Measurements from ENCODE around the gene TNN.

The TNN gene

DNA sequence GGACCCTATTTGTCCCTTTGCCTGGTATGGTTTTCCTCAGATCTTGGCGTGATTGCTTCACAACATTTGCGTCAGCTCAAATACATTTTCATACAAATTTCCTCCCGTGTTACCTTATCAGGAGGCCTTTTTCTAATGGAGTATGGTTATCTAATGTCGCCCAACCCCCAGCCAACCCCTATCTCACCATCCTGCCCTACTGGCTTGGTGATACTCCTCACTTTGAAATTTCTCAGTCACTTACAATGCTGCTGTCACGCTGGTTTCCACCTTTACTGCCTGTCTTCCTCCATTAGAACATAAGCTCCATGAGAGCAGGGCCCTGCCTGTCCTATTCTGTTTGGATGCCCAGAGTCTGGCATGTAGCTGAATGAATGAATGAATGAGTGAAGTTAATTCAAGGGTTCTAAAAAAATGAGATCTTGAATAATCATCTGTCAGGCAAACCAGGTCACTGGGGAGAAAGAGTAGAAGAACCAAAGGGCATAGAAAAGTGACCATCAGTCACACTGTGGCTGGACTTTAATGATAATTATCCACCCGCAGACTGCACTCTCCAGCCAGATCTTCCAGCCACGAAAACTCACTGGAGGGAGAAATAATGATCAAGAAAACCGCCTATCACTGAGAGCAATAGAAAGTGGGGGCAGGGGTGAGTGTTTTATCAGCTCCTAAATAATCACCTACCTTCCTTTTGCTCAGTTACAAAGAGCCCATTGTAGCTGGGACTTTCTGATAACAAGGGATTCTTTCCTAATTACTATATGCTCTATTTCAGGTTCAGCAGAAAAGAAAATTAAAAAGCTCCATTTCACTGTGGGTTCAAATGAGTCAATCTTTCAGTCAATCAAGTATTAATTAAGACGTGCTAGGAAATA, 103.6 kb downstream of the TNN start:
- 92% methylated on average over 5 of the region's 9 CpGs for WGBS
- no peak overlapping the region for H3K4ac ChIP-seq (ENCODE audit: low read depth in 1 of 2, low read length in 2 of 2)
- H3K79me1 ChIP-seq (replicated peaks; ENCODE audit: low read length, poor library complexity, severe bottlenecking) = no peaks in the 10 kb centered on the region
- H3K27ac ChIP-seq (ENCODE audit: low read length, poor library complexity, severe bottlenecking) = no peak overlapping the region
- DNase-seq = no peak
- no peak overlapping the region for H4K8ac ChIP-seq (ENCODE audit: low read length)
- no peak overlapping the region for H3K14ac ChIP-seq (ENCODE audit: low read length in 2 of 2)
- H3K36me3 ChIP-seq (ENCODE audit: control insufficient read depth in 1 of 2, insufficient read depth in 2 of 2, low read depth in 1 of 2, low read length in 2 of 2) = no peaks in the 10 kb centered on the region
- peaks cover 0 to 9% of the 10 kb centered on the region in 2 experiments for H3K27me3 ChIP-seq (ENCODE audit: control insufficient read depth in 1 of 2, insufficient read depth in 1 of 2, low read length in 2 of 2)
- H2BK5ac ChIP-seq (ENCODE audit: low read depth, low read length, poor library complexity, severe bottlenecking) = no peak overlapping the region
- H2AK5ac ChIP-seq (ENCODE audit: low read length, severe bottlenecking) = no peak overlapping the region
- no peak overlapping the region for H3K4me2 ChIP-seq (ENCODE audit: low read length, poor library complexity, severe bottlenecking)
- H2BK15ac ChIP-seq (ENCODE audit: low read depth, poor library complexity, severe bottlenecking) = no peak overlapping the region
- no peaks in the 10 kb centered on the region for H3K4me1 ChIP-seq (ENCODE audit: control insufficient read depth, insufficient read depth, low read depth, low read length)
- no peak overlapping the region for H2BK12ac ChIP-seq (ENCODE audit: low read length in 2 of 2)
- no peak overlapping the region for H4K91ac ChIP-seq (ENCODE audit: low read length)
- no peak overlapping the region for H3K23ac ChIP-seq (ENCODE audit: low read length in 2 of 2)
- H3K4me3 ChIP-seq (ENCODE audit: insufficient read depth in 1 of 2, low read depth in 1 of 2, low read length in 2 of 2) = no peak overlapping the region
- no peaks in the 10 kb centered on the region for H3K9me3 ChIP-seq (ENCODE audit: control insufficient read depth, low read length)
- H2AFZ ChIP-seq (ENCODE audit: low read depth, low read length) = no peak overlapping the region
- H3K9ac ChIP-seq (ENCODE audit: low read length) = no peak overlapping the region
- H3K18ac ChIP-seq (ENCODE audit: low read depth in 1 of 2, low read length in 2 of 2) = no peak overlapping the region
- no peak overlapping the region for H2BK120ac ChIP-seq (ENCODE audit: low read depth, low read length)

- Histone ChIP-seq H3K4me2 (ENCODE audit: low read length, poor library complexity, severe bottlenecking) (no peak overlapping the region), H4K91ac (ENCODE audit: low read length) (no peak overlapping the region), H3K4me3 (ENCODE audit: insufficient read depth in 1 of 2, low read depth in 1 of 2, low read length in 2 of 2) (no peak overlapping the region), H2BK5ac (ENCODE audit: low read depth, low read length, poor library complexity, severe bottlenecking) (no peak overlapping the region), H4K8ac (ENCODE audit: low read length) (no peak overlapping the region), H3K4ac (ENCODE audit: low read depth in 1 of 2, low read length in 2 of 2) (no peak overlapping the region), H2AFZ (ENCODE audit: low read depth, low read length) (no peak overlapping the region), H3K79me1 (replicated peaks; ENCODE audit: low read length, poor library complexity, severe bottlenecking) (no peaks in the 10 kb centered on the region), H2BK120ac (ENCODE audit: low read depth, low read length) (no peak overlapping the region), H2AK5ac (ENCODE audit: low read length, severe bottlenecking) (no peak overlapping the region), H3K14ac (ENCODE audit: low read length in 2 of 2) (no peak overlapping the region), H3K27me3 (ENCODE audit: control insufficient read depth in 1 of 2, insufficient read depth in 1 of 2, low read length in 2 of 2) (peaks cover 0 to under 1% of the 10 kb centered on the region in 2 experiments), H3K9me3 (ENCODE audit: control insufficient read depth, low read length) (no peaks in the 10 kb centered on the region), H3K23ac (ENCODE audit: low read length in 2 of 2) (no peak overlapping the region), H2BK12ac (ENCODE audit: low read length in 2 of 2) (no peak overlapping the region), H3K9ac (ENCODE audit: low read length) (no peak overlapping the region), H3K4me1 (ENCODE audit: control insufficient read depth, insufficient read depth, low read depth, low read length) (no peaks in the 10 kb centered on the region), H2BK15ac (ENCODE audit: low read depth, poor library complexity, severe bottlenecking) (no peak overlapping the region), H3K36me3 (ENCODE audit: control insufficient read depth in 1 of 2, insufficient read depth in 2 of 2, low read depth in 1 of 2, low read length in 2 of 2) (no peaks in the 10 kb centered on the region), H3K18ac (ENCODE audit: low read depth in 1 of 2, low read length in 2 of 2) (no peak overlapping the region), H3K27ac (ENCODE audit: low read length, poor library complexity, severe bottlenecking) (no peak overlapping the region)
- WGBS = 95% methylated on average over 3 of the region's 3 CpGs
- no peak for DNase-seq
Measured at GRCh38 chr1:175172503-175172902, 104.9 kb downstream of the TNN start.

- H2BK12ac ChIP-seq (ENCODE audit: low read length in 2 of 2) = no peak overlapping the region
- no peak overlapping the region for H2BK5ac ChIP-seq (ENCODE audit: low read depth, low read length, poor library complexity, severe bottlenecking)
- no peak overlapping the region for H2BK120ac ChIP-seq (ENCODE audit: low read depth, low read length)
- no peak overlapping the region for H4K8ac ChIP-seq (ENCODE audit: low read length)
- H3K27ac ChIP-seq (ENCODE audit: low read length, poor library complexity, severe bottlenecking) = no peak overlapping the region
- 90% methylated on average over 7 of the region's 7 CpGs for WGBS
- no peaks in the 10 kb centered on the region for H3K36me3 ChIP-seq (ENCODE audit: control insufficient read depth in 1 of 2, insufficient read depth in 2 of 2, low read depth in 1 of 2, low read length in 2 of 2)
- H3K14ac ChIP-seq (ENCODE audit: low read length in 2 of 2) = no peak overlapping the region
- H2AFZ ChIP-seq (ENCODE audit: low read depth, low read length) = no peak overlapping the region
- H3K9me3 ChIP-seq (ENCODE audit: control insufficient read depth, low read length) = no peaks in the 10 kb centered on the region
- H3K4me2 ChIP-seq (ENCODE audit: low read length, poor library complexity, severe bottlenecking) = no peak overlapping the region
- DNase-seq = no peak
- no peak overlapping the region for H3K9ac ChIP-seq (ENCODE audit: low read length)
- H3K4me3 ChIP-seq (ENCODE audit: insufficient read depth in 1 of 2, low read depth in 1 of 2, low read length in 2 of 2) = no peak overlapping the region
- no peak overlapping the region for H3K23ac ChIP-seq (ENCODE audit: low read length in 2 of 2)
- no peak overlapping the region for H3K18ac ChIP-seq (ENCODE audit: low read depth in 1 of 2, low read length in 2 of 2)
- no peaks in the 10 kb centered on the region for H3K27me3 ChIP-seq (ENCODE audit: control insufficient read depth in 1 of 2, insufficient read depth in 1 of 2, low read length in 2 of 2)
- no peaks in the 10 kb centered on the region for H3K79me1 ChIP-seq (replicated peaks; ENCODE audit: low read length, poor library complexity, severe bottlenecking)
- no peak overlapping the region for H2BK15ac ChIP-seq (ENCODE audit: low read depth, poor library complexity, severe bottlenecking)
- H3K4ac ChIP-seq (ENCODE audit: low read depth in 1 of 2, low read length in 2 of 2) = no peak overlapping the region
- H2AK5ac ChIP-seq (ENCODE audit: low read length, severe bottlenecking) = no peak overlapping the region
- H3K4me1 ChIP-seq (ENCODE audit: control insufficient read depth, insufficient read depth, low read depth, low read length) = no peaks in the 10 kb centered on the region
- H4K91ac ChIP-seq (ENCODE audit: low read length) = no peak overlapping the region
Measured at GRCh38 chr1:175173531-175173930, 105.9 kb downstream of the TNN start.

- Histone ChIP-seq H3K36me3 (ENCODE audit: control insufficient read depth in 1 of 2, insufficient read depth in 2 of 2, low read depth in 1 of 2, low read length in 2 of 2) (no peaks in the 10 kb centered on the region), H2AFZ (ENCODE audit: low read depth, low read length) (no peak overlapping the region)
Measured at GRCh38 chr1:175174309-175175102, 106.9 kb downstream of the TNN start.

More at GRCh38 chr1:175174309-175175102, 106.9 kb downstream of the TNN start:
- H3K4me1 ChIP-seq (ENCODE audit: control insufficient read depth, insufficient read depth, low read depth, low read length) = no peaks in the 10 kb centered on the region
- H3K27ac ChIP-seq (ENCODE audit: low read length, poor library complexity, severe bottlenecking) = no peak overlapping the region
- no peaks in the 10 kb centered on the region for H3K79me1 ChIP-seq (replicated peaks; ENCODE audit: low read length, poor library complexity, severe bottlenecking)
- no peak overlapping the region for H3K23ac ChIP-seq (ENCODE audit: low read length in 2 of 2)
- no peak overlapping the region for H2BK120ac ChIP-seq (ENCODE audit: low read depth, low read length)
- H3K14ac ChIP-seq (ENCODE audit: low read length in 2 of 2) = no peak overlapping the region
- H4K91ac ChIP-seq (ENCODE audit: low read length) = no peak overlapping the region
- no peak overlapping the region for H3K18ac ChIP-seq (ENCODE audit: low read depth in 1 of 2, low read length in 2 of 2)
- no peak overlapping the region for H3K4me3 ChIP-seq (ENCODE audit: insufficient read depth in 1 of 2, low read depth in 1 of 2, low read length in 2 of 2)
- 84% methylated on average over 4 of the region's 5 CpGs for WGBS
- DNase-seq = no peak
- no peak overlapping the region for H2BK12ac ChIP-seq (ENCODE audit: low read length in 2 of 2)
- H2BK5ac ChIP-seq (ENCODE audit: low read depth, low read length, poor library complexity, severe bottlenecking) = no peak overlapping the region
- no peak overlapping the region for H3K4ac ChIP-seq (ENCODE audit: low read depth in 1 of 2, low read length in 2 of 2)
- H3K27me3 ChIP-seq (ENCODE audit: control insufficient read depth in 1 of 2, insufficient read depth in 1 of 2, low read length in 2 of 2) = no peaks in the 10 kb centered on the region
- H3K4me2 ChIP-seq (ENCODE audit: low read length, poor library complexity, severe bottlenecking) = no peak overlapping the region
- no peak overlapping the region for H2BK15ac ChIP-seq (ENCODE audit: low read depth, poor library complexity, severe bottlenecking)
- H4K8ac ChIP-seq (ENCODE audit: low read length) = no peak overlapping the region
- no peak overlapping the region for H3K9ac ChIP-seq (ENCODE audit: low read length)
- H3K9me3 ChIP-seq (ENCODE audit: control insufficient read depth, low read length) = no peaks in the 10 kb centered on the region
- H2AK5ac ChIP-seq (ENCODE audit: low read length, severe bottlenecking) = no peak overlapping the region
